Measurements from ENCODE around the gene SKIC8.

Gene SKIC8

DNA sequence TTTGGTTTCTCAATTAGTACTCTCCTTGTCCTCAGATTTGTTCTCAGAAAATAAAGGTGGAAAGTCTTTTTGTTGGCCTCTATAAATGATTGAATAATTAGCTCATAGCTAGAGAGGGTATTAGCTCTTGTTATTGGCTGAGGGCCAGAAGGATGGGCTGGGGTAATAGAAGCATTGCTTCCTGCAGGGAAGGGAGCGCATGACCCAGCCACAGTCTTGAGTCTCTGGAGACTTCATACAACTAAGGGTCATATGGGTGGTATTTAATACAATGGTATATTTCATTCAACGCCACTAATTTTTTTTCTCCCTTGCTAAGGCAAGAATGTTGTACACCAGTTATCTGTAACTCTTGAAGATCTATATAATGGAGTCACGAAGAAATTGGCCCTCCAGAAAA, 26.6 kb downstream of the SKIC8 start:
- H2AFZ ChIP-seq (ENCODE audit: low read length) = no peak overlapping the region
- H3K4me1 ChIP-seq (ENCODE audit: control insufficient read depth in 2 of 2, insufficient read depth in 1 of 2, low read depth in 1 of 2, low read length in 2 of 2) = no peaks in the 10 kb centered on the region
- H3K36me3 ChIP-seq (replicated peaks in 1 of 2; ENCODE audit: control insufficient read depth in 2 of 2, insufficient read depth in 2 of 2, low read length in 2 of 2) = no peaks in the 10 kb centered on the region
- H3K79me1 ChIP-seq (ENCODE audit: low read depth, low read length) = no peaks in the 10 kb centered on the region
- no peaks in the 10 kb centered on the region for H3K9me3 ChIP-seq (replicated peaks in 1 of 2; ENCODE audit: control insufficient read depth in 2 of 2, insufficient read depth in 1 of 2, low read depth in 1 of 2, low read length in 2 of 2)
- H3K27me3 ChIP-seq (ENCODE audit: control insufficient read depth in 3 of 3, insufficient read depth in 3 of 3, low read depth in 1 of 3, low read length in 3 of 3) = peaks cover 0 to 7% (median 0%) of the 10 kb centered on the region in 3 experiments
- H2BK5ac ChIP-seq (ENCODE audit: low read length) = no peak overlapping the region
- H4K91ac ChIP-seq (ENCODE audit: low read depth, low read length, poor library complexity) = no peak overlapping the region
- H3K27ac ChIP-seq (replicated peaks; ENCODE audit: low read length) = no peak overlapping the region
- no peak overlapping the region for H2BK120ac ChIP-seq (ENCODE audit: low read depth, low read length)
- no peak overlapping the region for H3K4me3 ChIP-seq (ENCODE audit: low read length in 2 of 2)
- no peak overlapping the region for H3K4me2 ChIP-seq (ENCODE audit: insufficient read depth, low read length, poor library complexity, severe bottlenecking)
- H3K9ac ChIP-seq (ENCODE audit: low read depth, low read length, poor library complexity) = no peak overlapping the region
- no peak overlapping the region for H2BK15ac ChIP-seq (ENCODE audit: low read length)
- H4K8ac ChIP-seq (ENCODE audit: low read depth, low read length) = no peak overlapping the region
- WGBS, 2 donors (ENCODE audit: extremely low coverage in 2 of 2, insufficient read length in 2 of 2, insufficient replicate concordance in 1 of 2) = no CpG with 5 or more reads among the region's 3 CpGs
- H3K4ac ChIP-seq (ENCODE audit: low read length) = no peak overlapping the region
- no peak overlapping the region for H3K23ac ChIP-seq (ENCODE audit: low read depth, low read length, poor library complexity)
- no peak overlapping the region for H2BK12ac ChIP-seq (ENCODE audit: low read length)
- no peak overlapping the region for H3K14ac ChIP-seq (ENCODE audit: low read length)
- H2AK5ac ChIP-seq (ENCODE audit: low read depth, low read length) = no peak overlapping the region
- H3K18ac ChIP-seq (ENCODE audit: low read length) = no peak overlapping the region
- DNase-seq (ENCODE audit: low spot score) = no peak

DNA sequence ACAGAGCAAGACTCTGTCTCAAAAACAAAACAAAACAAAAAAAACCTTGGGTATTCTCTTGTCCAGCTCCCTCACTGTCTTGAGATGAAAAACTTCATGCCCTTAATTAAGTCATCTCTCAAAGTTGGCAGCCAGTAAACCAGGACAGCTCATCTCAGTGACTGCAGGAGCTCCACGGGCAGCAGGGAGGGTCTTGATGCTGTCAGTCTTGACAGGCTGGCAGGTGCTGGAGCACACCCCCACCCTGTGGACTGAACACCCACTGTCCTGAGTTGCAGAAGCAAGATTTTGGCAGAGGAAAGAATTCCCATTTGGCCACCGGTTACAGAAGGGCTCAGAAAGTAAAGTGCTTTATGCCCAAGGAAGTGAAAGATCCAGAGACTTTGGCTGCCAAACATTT, 27.1 kb downstream of the SKIC8 start:
- peaks cover 0 to 7% (median 0%) of the 10 kb centered on the region in 3 experiments for H3K27me3 ChIP-seq (ENCODE audit: control insufficient read depth in 3 of 3, insufficient read depth in 3 of 3, low read depth in 1 of 3, low read length in 3 of 3)
- H3K79me1 ChIP-seq (ENCODE audit: low read depth, low read length) = no peaks in the 10 kb centered on the region
- no peak overlapping the region for H2AK5ac ChIP-seq (ENCODE audit: low read depth, low read length)
- no peak overlapping the region for H4K91ac ChIP-seq (ENCODE audit: low read depth, low read length, poor library complexity)
- H3K14ac ChIP-seq (ENCODE audit: low read length) = no peak overlapping the region
- no peaks in the 10 kb centered on the region for H3K36me3 ChIP-seq (replicated peaks in 1 of 2; ENCODE audit: control insufficient read depth in 2 of 2, insufficient read depth in 2 of 2, low read length in 2 of 2)
- no peak overlapping the region for H3K4me2 ChIP-seq (ENCODE audit: insufficient read depth, low read length, poor library complexity, severe bottlenecking)
- H3K4me1 ChIP-seq (ENCODE audit: control insufficient read depth in 2 of 2, insufficient read depth in 1 of 2, low read depth in 1 of 2, low read length in 2 of 2) = no peaks in the 10 kb centered on the region
- DNase-seq (ENCODE audit: low spot score) = no peak
- H3K9me3 ChIP-seq (replicated peaks in 1 of 2; ENCODE audit: control insufficient read depth in 2 of 2, insufficient read depth in 1 of 2, low read depth in 1 of 2, low read length in 2 of 2) = no peaks in the 10 kb centered on the region
- H2BK15ac ChIP-seq (ENCODE audit: low read length) = no peak overlapping the region
- H2BK12ac ChIP-seq (ENCODE audit: low read length) = no peak overlapping the region
- no peak overlapping the region for H3K4me3 ChIP-seq (ENCODE audit: low read length in 2 of 2)
- H3K23ac ChIP-seq (ENCODE audit: low read depth, low read length, poor library complexity) = no peak overlapping the region
- H3K27ac ChIP-seq (replicated peaks; ENCODE audit: low read length) = no peak overlapping the region
- no CpG with 5 or more reads among the region's 2 CpGs for WGBS, 2 donors (ENCODE audit: extremely low coverage in 2 of 2, insufficient read length in 2 of 2, insufficient replicate concordance in 1 of 2)
- no peak overlapping the region for H2AFZ ChIP-seq (ENCODE audit: low read length)
- no peak overlapping the region for H2BK5ac ChIP-seq (ENCODE audit: low read length)
- H4K8ac ChIP-seq (ENCODE audit: low read depth, low read length) = no peak overlapping the region
- H2BK120ac ChIP-seq (ENCODE audit: low read depth, low read length) = no peak overlapping the region
- no peak overlapping the region for H3K9ac ChIP-seq (ENCODE audit: low read depth, low read length, poor library complexity)
- no peak overlapping the region for H3K18ac ChIP-seq (ENCODE audit: low read length)
- no peak overlapping the region for H3K4ac ChIP-seq (ENCODE audit: low read length)

DNA sequence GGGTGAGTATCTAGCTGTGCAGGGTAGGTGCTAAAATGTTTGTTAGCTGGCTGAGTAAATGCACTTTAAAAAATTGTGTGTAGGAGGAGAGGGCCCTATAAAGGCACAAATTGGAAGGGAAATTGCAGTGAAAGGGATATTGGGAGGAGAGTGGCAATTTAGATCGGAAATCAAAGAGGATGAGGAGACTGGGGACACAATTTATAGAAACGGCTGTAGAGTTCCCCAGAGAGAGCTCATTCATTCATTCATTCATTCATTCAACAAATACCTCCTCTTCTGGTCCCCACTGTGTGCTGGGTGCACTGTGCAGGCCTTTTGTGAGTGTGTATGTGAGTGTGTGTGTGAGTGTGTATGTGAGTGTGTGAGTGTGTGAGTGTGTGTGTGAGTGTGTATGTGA, 32.6 kb downstream of the SKIC8 start:
- H3K79me1 ChIP-seq (ENCODE audit: low read depth, low read length) = no peaks in the 10 kb centered on the region
- H3K4me3 ChIP-seq (ENCODE audit: low read length in 2 of 2) = no peak overlapping the region
- H3K9ac ChIP-seq (ENCODE audit: low read depth, low read length, poor library complexity) = no peak overlapping the region
- H2BK120ac ChIP-seq (ENCODE audit: low read depth, low read length) = no peak overlapping the region
- no peak overlapping the region for H3K4ac ChIP-seq (ENCODE audit: low read length)
- H3K14ac ChIP-seq (ENCODE audit: low read length) = no peak overlapping the region
- DNase-seq (ENCODE audit: low spot score) = no peak
- WGBS, 2 donors (ENCODE audit: extremely low coverage in 2 of 2, insufficient read length in 2 of 2, insufficient replicate concordance in 1 of 2) = no CpG with 5 or more reads among the region's 2 CpGs
- H4K91ac ChIP-seq (ENCODE audit: low read depth, low read length, poor library complexity) = no peak overlapping the region
- H3K23ac ChIP-seq (ENCODE audit: low read depth, low read length, poor library complexity) = no peak overlapping the region
- H2AFZ ChIP-seq (ENCODE audit: low read length) = no peak overlapping the region
- H2BK12ac ChIP-seq (ENCODE audit: low read length) = no peak overlapping the region
- H3K18ac ChIP-seq (ENCODE audit: low read length) = no peak overlapping the region
- no peak overlapping the region for H2BK5ac ChIP-seq (ENCODE audit: low read length)
- H3K4me1 ChIP-seq (ENCODE audit: control insufficient read depth in 2 of 2, insufficient read depth in 1 of 2, low read depth in 1 of 2, low read length in 2 of 2) = no peaks in the 10 kb centered on the region
- H2BK15ac ChIP-seq (ENCODE audit: low read length) = no peak overlapping the region
- no peaks in the 10 kb centered on the region for H3K9me3 ChIP-seq (replicated peaks in 1 of 2; ENCODE audit: control insufficient read depth in 2 of 2, insufficient read depth in 1 of 2, low read depth in 1 of 2, low read length in 2 of 2)
- H3K27ac ChIP-seq (replicated peaks; ENCODE audit: low read length) = no peak overlapping the region
- H2AK5ac ChIP-seq (ENCODE audit: low read depth, low read length) = no peak overlapping the region
- H4K8ac ChIP-seq (ENCODE audit: low read depth, low read length) = no peak overlapping the region
- no peaks in the 10 kb centered on the region for H3K36me3 ChIP-seq (replicated peaks in 1 of 2; ENCODE audit: control insufficient read depth in 2 of 2, insufficient read depth in 2 of 2, low read length in 2 of 2)
- H3K27me3 ChIP-seq (ENCODE audit: control insufficient read depth in 3 of 3, insufficient read depth in 3 of 3, low read depth in 1 of 3, low read length in 3 of 3) = peaks cover 0 to 19% (median 7%) of the 10 kb centered on the region in 3 experiments
- H3K4me2 ChIP-seq (ENCODE audit: insufficient read depth, low read length, poor library complexity, severe bottlenecking) = no peak overlapping the region

DNA sequence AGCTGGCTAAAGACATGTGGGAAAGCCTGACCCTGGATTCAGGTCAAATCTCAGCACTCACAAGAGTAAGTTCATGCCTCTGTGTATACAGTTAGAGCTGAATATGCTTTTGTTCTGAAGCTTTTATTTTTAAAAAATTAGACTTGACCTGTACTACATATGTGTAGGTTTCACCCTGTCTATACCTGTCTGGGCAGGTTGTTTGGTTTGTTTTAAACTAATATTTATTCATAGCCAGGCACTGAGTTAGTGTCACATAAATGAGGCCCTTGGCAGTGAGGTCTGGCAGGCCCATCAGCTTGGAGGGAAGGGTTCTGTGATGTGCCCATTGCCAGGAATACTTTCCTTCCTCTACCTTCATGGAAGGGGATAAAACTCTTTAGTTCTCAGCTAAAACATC, 33.2 kb downstream of the SKIC8 start:
- H3K36me3 ChIP-seq (replicated peaks in 1 of 2; ENCODE audit: control insufficient read depth in 2 of 2, insufficient read depth in 2 of 2, low read length in 2 of 2) = no peaks in the 10 kb centered on the region
- no peak overlapping the region for H3K4me3 ChIP-seq (ENCODE audit: low read length in 2 of 2)
- no peaks in the 10 kb centered on the region for H3K4me1 ChIP-seq (ENCODE audit: control insufficient read depth in 2 of 2, insufficient read depth in 1 of 2, low read depth in 1 of 2, low read length in 2 of 2)
- H3K27ac ChIP-seq (replicated peaks; ENCODE audit: low read length) = no peak overlapping the region
- H4K8ac ChIP-seq (ENCODE audit: low read depth, low read length) = no peak overlapping the region
- H4K91ac ChIP-seq (ENCODE audit: low read depth, low read length, poor library complexity) = no peak overlapping the region
- H2BK15ac ChIP-seq (ENCODE audit: low read length) = no peak overlapping the region
- H3K23ac ChIP-seq (ENCODE audit: low read depth, low read length, poor library complexity) = no peak overlapping the region
- no peak for DNase-seq (ENCODE audit: low spot score)
- H3K27me3 ChIP-seq (ENCODE audit: control insufficient read depth in 3 of 3, insufficient read depth in 3 of 3, low read depth in 1 of 3, low read length in 3 of 3) = peaks cover 0 to 19% (median 7%) of the 10 kb centered on the region in 3 experiments
- no peak overlapping the region for H2BK12ac ChIP-seq (ENCODE audit: low read length)
- H2BK5ac ChIP-seq (ENCODE audit: low read length) = no peak overlapping the region
- H3K18ac ChIP-seq (ENCODE audit: low read length) = no peak overlapping the region
- H3K4me2 ChIP-seq (ENCODE audit: insufficient read depth, low read length, poor library complexity, severe bottlenecking) = no peak overlapping the region
- H2BK120ac ChIP-seq (ENCODE audit: low read depth, low read length) = no peak overlapping the region
- no peak overlapping the region for H2AFZ ChIP-seq (ENCODE audit: low read length)
- H2AK5ac ChIP-seq (ENCODE audit: low read depth, low read length) = no peak overlapping the region
- no peaks in the 10 kb centered on the region for H3K79me1 ChIP-seq (ENCODE audit: low read depth, low read length)
- no peaks in the 10 kb centered on the region for H3K9me3 ChIP-seq (replicated peaks in 1 of 2; ENCODE audit: control insufficient read depth in 2 of 2, insufficient read depth in 1 of 2, low read depth in 1 of 2, low read length in 2 of 2)
- H3K14ac ChIP-seq (ENCODE audit: low read length) = no peak overlapping the region
- no peak overlapping the region for H3K4ac ChIP-seq (ENCODE audit: low read length)
- no peak overlapping the region for H3K9ac ChIP-seq (ENCODE audit: low read depth, low read length, poor library complexity)

All from neuronal stem cell (in vitro differentiated cells).